ENCODE results near the gene THAP6.
"Not testable (repeated sequence)": the region's sequence is repeated elsewhere in the genome, so short reads cannot be mapped to it uniquely, and the experiment has no call there.

The THAP6 gene

DNA sequence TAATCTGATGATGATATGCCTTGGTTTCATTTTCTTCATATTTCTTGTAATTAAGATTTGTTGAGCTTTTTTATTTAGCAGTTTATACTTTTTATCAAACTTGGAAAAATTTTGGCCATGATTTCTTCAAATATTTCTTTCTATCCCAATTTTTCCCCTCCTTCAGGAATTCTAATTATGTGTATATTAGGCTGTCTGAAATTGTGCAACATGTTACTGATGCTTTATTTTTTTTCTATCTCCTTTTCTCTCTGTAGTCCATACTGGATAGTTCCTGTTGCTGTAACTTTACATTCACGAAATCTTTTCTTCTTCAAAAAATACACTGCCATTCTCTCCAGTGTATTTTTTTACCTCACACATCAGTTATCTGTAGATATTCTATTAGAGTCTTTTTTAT, 10.8 kb downstream of the THAP6 start:
- no peak for DNase-seq

DNA sequence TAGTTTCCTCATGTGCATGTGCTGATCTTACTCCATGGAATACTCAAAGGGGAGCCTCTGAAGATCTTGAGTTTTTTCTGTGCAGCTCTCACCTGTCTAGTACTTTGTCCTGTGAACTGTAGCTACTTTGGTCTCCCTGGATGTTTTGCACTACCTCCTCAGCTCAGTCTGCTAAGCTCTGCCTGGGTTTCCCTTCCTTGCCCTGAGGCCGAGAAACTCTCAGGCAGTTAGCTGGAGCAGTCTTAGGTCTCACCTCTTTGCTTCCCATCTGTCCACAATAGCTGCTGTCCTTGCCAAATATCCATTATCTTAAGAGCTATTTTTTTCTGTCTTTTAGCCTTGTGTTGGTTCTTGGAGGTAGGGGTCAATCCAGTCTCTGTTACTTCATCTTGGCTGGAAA, 11.6 kb downstream of the THAP6 start:
- DNase-seq = no peak

DNA sequence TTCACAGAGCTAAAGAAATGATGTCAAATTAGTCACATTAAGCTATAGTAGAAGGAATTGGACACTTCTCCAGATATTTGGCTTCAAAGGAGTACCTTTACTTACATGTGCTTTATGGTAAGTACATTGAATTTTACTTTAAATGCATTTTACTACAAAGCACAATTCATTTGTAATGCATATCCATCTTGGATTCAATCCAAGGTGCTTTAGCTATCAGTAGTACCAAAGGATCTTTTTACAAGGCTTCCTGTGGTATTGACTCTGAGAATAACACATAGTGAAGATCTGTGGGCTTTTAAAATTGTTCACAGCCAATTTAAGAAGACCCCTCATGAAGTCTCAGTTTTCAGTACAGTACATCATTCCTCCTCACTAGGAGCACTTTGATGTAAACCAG, 13.2 kb downstream of the THAP6 start:
- DNase-seq = no peak

DNA sequence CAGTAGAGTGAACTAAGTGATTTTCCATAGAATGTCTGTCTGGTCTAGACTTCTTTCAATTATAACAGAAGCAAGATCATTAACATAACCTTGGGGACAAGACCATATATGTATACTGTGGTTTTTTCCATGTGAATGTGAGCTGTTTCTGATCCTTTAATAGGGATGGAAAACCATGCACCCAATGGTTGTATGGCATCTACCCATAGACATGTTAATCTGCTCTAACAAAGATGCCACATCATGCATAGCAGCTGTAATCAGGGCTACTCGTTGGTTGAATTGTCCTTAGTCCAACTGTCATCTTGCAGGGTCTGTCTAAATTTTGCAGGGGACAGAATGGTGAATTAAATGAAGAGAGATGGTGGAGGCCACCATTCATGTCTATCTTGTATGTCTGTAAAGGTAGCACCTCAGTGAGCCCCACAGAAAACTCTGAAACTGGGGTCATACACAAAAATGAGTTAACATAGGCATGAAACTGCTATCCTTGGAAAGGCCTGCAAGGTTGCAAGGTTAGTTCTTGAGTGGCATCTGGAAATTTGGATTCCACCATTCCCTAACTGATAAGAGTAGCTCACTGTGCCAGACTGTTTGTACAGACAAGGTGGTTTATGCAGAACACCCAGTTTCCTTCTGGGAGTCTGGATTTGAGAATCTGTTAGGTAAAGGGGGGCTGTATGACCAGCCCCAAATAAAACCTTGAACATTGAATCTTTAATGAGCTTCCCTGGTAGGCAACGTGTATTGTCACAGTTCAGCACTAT, 16.5 kb downstream of the THAP6 start:
- no peak for DNase-seq

DNA sequence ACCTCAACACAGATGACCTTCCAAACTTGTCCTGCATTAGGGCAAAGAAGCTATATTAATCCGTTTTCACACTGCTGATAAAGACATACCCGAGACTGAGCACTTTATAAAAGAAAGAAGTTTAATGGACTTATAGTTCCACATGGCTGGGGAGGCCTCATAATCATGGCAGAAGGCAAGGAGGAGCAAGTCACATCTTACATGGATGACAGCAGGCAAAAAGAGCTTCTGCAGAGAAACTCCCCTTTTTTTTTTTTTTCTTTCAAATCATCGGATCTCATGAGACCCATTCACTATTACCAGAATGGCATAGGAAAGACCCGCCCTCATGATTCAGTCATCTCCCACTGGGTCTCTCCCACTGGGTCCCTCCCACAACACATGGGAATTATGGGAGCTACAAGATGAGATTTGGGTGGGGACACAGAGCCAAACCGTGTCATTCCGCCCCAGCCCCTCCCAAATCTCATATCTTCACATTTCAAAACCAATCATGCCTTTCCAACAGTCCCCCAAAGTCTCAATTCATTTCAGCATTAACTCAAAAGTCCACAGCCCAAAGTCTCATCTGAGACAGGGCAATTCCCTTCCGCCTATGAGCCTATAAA, 17.4 kb downstream of the THAP6 start:
- not testable (repeated sequence) for DNase-seq

DNA sequence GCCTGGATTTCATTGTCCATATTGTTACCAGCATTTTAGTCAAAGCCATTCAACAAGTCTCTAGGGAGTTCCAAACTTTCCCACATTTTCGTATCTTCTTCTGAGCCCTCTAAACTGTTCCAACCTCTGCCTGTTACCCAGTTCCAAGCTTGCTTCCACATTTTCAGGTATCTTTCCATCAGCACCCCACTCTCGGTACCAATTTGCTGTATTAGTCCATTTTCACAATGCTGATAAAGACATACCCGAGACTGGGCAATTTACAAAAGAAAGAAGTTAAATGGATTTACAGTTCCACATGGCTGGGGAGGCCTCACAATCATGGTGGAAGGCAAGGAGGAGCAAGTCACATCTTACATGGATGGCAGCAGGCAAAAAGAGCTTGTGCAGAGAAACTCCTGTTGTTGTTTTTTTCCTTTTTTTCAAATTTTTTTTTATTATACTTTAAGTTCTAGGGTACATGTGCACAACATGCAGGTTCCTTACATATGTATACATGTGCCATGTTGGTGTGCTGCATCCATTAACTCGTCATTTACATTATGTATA, 19.1 kb downstream of the THAP6 start:
- DNase-seq = not testable (repeated sequence)

DNA sequence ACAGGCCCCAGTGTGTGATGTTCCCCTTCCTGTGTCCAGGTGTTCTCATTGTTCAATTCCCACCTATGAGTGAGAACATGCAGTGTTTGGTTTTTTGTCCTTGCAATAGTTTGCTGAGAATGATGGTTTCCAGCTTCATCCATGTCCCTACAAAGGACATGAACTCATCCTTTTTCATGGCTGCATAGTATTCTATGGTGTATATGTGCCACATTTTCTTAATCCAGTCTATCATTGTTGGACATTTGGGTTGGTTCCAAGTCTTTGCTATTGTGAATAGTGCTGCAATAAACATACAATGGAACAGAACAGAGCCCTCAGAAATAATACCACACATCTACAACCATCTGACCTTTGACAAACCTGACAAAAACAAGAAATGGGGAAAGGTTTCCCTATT, 19.7 kb downstream of the THAP6 start:
- not testable (repeated sequence) for DNase-seq

DNA sequence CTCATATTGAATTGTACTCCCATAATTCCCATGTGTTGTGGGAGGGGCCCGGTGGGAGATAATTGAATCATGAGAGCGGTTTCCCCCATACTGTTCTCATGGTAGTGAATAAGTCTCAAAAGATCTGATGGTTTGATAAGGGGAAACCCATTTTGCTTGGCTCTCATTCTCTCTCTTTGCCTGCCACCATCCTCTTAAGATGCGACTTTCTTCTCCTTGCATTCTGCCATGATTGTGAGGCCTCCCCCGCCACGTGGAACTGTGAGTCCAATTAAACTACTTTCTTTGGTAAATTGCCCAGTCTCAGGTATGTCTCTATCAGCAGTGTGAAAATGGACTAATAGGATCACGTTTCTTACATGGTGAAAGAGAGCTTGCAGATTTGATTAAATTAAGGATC, 23.0 kb downstream of the THAP6 start:
- DNase-seq = not testable (repeated sequence)

DNA sequence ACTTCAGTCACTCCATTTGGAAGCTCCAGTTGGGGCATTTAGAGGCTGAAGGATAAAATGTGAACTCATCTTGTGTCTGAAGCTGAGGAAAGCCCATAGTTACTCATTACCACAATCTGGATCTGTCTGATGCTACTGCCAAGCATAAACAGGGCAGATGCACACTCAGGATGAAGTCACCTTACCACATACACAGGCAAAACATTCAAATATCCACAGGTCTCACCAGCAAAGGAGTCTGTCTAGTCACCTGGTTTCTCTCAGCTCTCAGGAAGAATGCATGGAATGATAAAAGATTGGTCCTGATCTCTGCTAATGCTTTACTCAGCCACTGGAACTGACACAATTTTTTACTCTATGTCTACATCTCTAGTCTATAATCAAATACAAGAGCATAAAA, 28.6 kb downstream of the THAP6 start:
- no peak for DNase-seq

DNA sequence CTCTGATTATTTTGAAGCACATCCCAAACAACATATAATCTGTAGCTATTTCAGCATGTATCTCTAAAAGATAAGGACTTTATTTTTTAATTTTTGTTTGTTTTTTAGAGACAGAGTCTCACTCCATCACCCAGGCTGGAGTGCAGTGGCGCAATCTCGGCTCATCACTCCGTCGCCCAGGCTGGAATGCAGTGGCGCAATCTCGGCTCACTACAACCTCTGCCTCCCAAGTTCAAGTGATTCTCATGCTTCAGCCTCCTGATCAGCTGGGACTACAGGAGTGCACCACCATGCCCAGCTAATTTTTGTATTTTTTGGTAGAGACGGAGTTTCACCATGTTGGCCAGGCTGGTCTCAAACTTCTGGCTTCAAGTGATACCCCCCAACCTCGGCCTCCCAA, 29.9 kb downstream of the THAP6 start:
- DNase-seq = not testable (repeated sequence)

DNA sequence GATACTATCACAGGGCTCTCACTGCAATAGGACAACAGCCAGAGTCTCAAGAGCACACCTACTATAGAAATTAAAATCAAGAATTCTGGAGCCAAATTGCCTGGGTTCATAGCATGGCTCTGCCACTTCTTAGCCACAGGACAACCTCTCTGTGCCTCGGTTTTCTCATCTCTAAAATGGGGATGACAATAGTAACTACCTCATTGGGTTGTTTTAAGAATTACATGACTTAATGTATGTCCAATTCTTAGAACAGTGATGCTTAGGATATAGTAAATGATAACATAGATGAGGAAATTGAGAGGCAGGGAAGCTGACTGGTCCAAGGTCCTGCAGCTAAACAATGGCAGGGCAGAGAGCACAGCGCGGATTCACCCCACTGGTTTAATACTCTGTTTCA, 30.6 kb downstream of the THAP6 start:
- no peak for DNase-seq

DNA sequence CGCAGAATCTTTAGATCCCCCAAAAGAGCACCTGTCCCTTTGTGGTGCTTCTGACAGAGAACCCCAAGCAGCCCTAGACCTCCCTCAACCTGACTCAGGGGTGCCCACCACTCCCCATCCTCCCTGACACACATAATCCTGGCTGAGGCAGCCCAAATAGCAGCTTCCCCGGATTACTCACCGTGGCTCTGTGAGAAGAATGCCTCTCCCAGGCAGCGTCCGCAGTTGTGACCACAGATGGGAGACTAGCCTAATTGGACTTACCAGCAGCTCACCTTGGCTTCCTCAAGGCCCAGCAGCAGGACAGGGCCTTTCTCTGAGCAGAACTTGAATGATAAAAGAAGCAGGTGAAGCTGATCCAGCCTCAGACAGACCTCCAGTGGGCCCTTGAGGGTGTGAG, 31.3 kb downstream of the THAP6 start:
- DNase-seq = no peak

DNA sequence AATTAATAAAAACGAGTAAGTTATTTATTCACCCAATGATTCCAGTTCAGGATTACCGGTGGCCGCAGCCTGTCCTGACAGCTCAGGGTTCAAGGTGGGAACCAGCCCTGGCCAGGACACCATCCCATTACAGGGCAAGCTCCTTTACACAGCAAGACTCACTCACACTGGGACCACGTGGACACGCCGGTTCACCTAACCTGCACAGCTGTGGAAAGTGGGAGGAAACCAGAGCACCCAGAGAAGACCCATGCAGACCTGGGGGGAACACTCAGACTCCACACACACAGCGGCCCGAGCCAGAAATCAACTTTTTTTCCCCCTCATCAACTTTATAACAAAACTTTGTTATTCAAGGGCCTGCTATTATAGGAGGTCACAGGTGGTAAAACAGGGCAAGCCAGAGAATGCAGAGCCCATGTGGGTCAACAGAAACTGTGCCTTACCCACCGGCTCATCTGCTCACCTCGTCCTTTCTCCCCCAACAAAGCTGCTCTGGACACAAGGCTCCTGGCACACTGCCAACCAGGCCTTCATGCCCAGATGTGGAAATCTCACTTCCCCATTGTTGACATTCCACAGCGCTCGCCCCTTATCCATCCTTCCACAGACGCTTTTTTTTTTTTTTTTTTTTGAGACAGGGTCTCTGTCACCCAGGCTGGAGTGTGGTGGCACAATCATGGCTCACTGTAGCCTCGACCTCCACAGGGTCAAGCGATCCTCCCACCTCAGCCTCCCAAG, 33.5 kb downstream of the THAP6 start:
- DNase-seq = no peak

DNA sequence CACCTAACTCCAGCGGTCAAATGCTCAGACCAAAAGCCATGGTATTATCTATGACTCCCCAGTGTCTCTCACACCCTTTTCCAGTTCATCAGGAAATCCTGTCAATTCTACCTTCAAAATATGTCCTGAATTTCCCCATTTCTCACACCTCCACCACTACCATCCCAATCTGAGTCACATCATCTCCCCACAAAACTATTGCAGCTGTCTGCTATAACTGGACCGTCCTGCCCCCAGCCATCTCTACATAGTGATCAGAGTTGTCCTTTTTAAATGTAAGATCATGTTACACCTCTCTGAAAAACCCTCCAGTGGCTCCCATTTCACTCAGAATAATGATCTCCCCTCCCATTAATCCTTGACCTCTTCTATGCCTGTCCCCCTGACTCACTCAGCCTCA, 34.7 kb downstream of the THAP6 start:
- DNase-seq = no peak

DNA sequence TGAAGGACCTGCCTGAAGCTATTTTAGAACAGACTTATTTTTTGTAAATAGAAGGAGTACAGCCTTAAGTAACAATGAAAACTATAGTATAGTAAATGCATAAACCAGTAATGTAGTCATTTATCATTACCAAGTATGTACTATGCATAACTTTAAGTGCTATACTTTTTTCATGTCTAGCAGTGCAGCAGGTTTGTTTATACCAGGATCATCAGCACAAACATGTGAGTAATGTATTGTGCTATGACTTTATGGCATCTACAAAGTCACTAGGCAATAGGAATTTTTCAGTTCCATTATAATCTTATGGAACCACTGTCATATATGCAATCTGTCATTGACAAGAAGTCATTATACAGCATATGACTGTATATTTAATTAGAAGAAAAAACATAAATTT, 38.2 kb downstream of the THAP6 start:
- no peak for DNase-seq

DNA sequence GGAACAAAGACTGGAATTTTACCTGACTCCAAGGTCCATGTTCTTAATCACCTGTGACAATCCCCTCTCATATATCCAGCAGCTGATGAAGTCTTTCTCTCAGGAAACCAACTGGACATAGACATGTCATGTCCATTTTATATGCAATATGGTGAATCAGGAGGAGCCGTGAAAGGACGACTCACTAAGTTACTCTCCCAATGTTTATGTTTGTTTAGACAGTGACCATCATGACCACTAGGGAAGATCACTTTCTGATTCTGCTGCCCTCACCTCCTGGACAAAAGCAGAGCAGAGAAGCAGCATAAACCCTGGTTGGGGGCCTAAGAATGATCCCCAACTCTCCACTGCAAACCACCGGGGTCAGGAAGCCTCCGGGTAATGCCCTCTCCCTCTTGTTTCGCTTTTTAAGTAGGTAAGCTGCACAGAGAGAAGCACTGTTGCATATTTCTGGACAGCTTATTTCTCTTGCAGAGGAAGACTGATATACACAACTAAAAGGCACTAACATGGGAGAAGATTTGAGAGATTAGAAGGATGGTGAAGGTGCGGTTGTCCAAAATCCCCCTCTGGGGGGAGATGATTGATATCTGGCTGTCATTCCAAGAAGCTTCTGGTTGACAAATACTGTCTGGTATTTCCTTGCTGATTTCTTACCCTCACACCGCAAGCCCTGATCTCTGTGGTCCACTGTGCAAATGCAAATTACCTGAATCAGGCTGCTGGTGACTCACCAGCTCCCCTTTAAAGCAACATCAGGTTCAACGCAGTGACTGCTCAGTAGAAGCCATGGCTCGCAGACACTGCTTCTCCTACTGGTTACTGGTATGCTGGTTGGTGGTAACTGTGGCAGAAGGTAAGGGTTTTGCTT, 41.3 kb downstream of the THAP6 start, which contains the start of gene ODAPH:
TSS of gene ODAPH (plus strand) at position 773 of the 871 bp plus-strand sequence. CDS start at position 790, 17 bp downstream.
- DNase-seq = no peak

DNA sequence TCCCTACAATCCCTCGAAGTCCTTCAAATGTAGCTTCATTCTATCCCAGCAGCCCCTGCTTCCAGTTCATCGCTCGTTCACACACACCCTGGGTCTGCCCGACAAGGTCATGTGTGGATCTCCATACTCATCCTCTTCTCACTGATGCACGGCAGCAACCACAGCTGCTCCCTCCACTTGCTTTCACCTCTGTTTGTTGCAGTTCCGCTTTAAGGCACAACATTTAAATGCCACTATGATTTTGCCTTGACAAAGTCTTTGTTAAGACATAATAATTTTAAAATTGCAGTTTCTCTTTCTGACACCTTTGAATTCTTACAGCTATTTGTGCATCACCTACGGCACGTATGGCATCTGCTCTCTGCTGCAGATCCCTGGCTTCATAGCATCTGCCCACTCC, 43.4 kb downstream of the THAP6 start:
- DNase-seq = no peak

DNA sequence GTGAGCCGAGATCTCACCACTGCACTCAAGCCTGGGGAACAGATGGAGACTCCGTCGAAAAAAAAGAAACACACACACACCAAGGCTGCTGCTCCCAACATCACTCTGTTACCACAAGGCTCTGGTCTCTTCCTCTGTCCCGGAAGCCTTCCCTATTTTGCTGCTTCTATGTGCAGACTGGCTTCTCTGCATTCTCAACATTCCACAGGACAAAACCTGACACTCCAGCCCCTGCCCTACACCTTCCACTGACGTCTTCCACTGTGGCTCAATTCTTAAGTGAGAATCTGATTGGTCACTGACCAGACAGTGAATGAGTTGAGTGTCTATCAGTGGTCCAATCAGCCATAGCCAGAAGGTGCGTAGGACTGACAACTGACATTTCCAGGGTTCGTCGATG, 47.5 kb downstream of the THAP6 start:
- DNase-seq = no peak

DNA sequence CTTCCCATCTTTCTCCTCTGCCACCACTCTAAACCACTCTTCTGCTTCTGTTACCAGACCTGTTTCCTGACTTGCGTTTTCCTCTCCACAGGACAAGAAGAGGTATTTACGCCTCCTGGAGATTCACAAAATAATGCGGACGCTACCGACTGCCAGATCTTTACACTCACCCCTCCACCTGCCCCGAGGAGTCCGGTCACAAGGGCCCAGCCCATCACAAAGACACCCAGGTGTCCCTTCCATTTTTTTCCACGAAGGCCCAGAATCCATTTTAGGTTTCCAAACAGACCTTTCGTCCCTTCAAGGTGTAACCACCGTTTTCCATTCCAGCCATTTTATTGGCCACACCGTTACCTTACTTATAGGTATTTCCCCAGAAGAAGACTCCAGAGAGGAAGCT, 49.8 kb downstream of the THAP6 start:
- no peak for DNase-seq

DNA sequence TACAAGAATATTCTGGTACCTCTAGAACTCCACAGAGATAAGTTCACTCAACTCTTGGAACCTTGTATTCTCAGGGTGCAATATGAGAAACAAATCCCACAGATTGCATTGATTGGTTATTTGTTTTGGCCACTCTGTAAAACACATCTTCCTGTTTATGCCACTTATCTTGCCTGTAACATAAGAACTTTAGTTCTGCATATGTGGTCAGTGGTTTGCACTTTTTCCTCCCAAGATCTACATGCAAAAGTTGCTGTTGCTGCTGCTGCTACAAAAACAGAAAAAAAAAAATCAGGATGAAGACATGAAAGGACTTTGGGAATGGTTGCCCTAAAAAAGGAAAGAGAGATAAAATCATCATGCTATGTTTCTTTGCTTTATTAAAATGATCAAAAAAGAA, 51.2 kb downstream of the THAP6 start:
- DNase-seq = no peak

DNA sequence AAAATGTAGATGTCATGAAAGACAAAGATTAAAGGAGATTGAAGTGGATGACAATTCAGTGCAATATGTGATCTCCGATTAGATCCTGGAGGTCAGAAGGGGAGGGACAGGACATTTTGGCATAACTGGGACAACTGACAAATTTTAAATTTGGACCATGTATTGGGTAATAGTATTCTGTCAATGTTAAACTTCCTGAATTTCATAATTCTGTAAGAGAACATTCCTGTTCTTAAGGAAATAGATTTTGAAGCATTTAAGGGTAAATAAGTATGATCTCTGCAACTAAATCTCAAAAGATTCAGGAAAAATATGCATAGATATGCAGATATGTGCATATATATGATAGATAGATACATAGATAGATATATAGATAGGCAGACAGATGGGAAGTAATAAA, 52.6 kb downstream of the THAP6 start:
- no peak for DNase-seq

DNA sequence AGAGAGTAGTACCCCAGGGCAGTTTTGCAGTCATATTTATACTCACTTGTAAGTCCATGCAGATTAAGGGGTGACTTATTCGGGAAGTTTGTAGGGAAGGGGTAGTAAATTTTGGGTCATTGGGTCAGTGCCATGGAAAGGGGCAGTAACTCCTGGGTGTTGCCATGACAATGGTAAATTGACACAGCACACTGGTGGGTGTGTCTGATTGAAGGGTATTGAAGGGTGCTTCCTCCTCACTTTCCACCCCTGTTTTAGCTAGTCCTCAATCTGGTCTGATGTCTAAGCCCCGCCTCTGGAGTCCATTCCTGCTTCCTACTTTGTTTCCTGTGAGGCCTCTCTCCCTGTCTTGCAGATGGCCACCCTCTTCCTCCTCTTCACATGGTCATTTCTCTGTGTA, 53.5 kb downstream of the THAP6 start:
- no peak for DNase-seq
